Endothelial cell of umbilical vein (primary cell): ENCODE measurements around the gene FRMD4A. TPM values are rescaled to one million over a fixed set of nuclear protein-coding genes. Genes with fewer than 3 reads are reported as not detected.

Experiments used
- BruUV-seq: library from RNA; stranded (reverse); fragments of 400-500 nt; replicated peaks from 2 replicates; lab custom pipeline; 2021; lab: Mats Ljungman, UMichigan
- CTCF ChIA-PET: fragments of 300-600, 350-600 bp; sonication (Branson Sonifier 250); formaldehyde crosslinking; loops from one replicate; lab custom pipeline; 2021; ENCODE audit warnings: antibody characterized with exemption, inconsistent platforms; lab: Charles Lee
- POLR2A ChIA-PET: fragments of 300-600, 350-600 bp; sonication (Branson Sonifier 250); formaldehyde crosslinking; loops from one replicate; lab custom pipeline; 2021; ENCODE audit warnings: antibody characterized with exemption, inconsistent platforms; lab: Charles Lee
- DNase-seq: peaks from one replicate; pipeline ENCODE4 v3.0.0-alpha.2; 2011; ENCODE audit warnings: low read depth, low spot score
- FAIRE-seq: peaks from 2 replicates; lab custom pipeline; 2011; peaks lifted over from hg19 to GRCh38; lab: Jason Lieb, UNC
- H2AFZ ChIP-seq: 2 replicates; pipeline ENCODE4 v1.6.0; 2012; ENCODE audit warnings: low read depth, low read length, control low read depth, inconsistent platforms
- H3K27ac ChIP-seq: 2 replicates; pipeline ENCODE4 v1.5.1; 2011; ENCODE audit warnings: low read depth, mild to moderate bottlenecking, control low read depth, low read length, moderate library complexity; ENCODE audit not compliant: insufficient read depth
- H3K27me3 ChIP-seq, 2 experiments: 2 replicates each; pipeline versions ENCODE4 v1.6.0 to v1.6.1; 2011; ENCODE audit warnings: low read length in 2 of 2, mixed read lengths in 1 of 2; ENCODE audit not compliant: control insufficient read depth in 2 of 2, insufficient read depth in 2 of 2
- H3K36me3 ChIP-seq, 2 experiments: 2 replicates in 1 of 2; 3 replicates in 1 of 2; pipeline ENCODE4 v1.5.1; 2011; ENCODE audit warnings: low read length in 2 of 2, mild to moderate bottlenecking in 1 of 2, moderate library complexity in 1 of 2; ENCODE audit not compliant: control insufficient read depth in 2 of 2, insufficient read depth in 2 of 2; ENCODE audit errors: extremely low read depth in 1 of 2
- H3K4me1 ChIP-seq: 3 replicates; pipeline ENCODE4 v1.5.1; 2011; ENCODE audit warnings: mild to moderate bottlenecking, low read length; ENCODE audit not compliant: control insufficient read depth, insufficient read depth; ENCODE audit errors: extremely low read depth
- H3K4me2 ChIP-seq: 2 replicates; pipeline ENCODE4 v1.6.1; 2011; ENCODE audit warnings: low read length, control low read depth, mixed read lengths; ENCODE audit not compliant: insufficient read depth
- H3K4me3 ChIP-seq, 3 experiments: fragments of 200-600 bp in 1 of 3; sonication (generic), shearing (Covaris generic) in 1 of 3; replicated peaks in 1 of 3; 2 replicates each; pipeline ENCODE4 v1.5.1; 2011 to 2016; ENCODE audit warnings: control low read depth in 3 of 3, low read length in 3 of 3, mild to moderate bottlenecking in 2 of 3, inconsistent platforms in 1 of 3, low read depth in 1 of 3, moderate library complexity in 1 of 3; ENCODE audit not compliant: insufficient read depth in 1 of 3
- H3K79me2 ChIP-seq: 2 replicates; pipeline ENCODE4 v1.6.0; 2012; ENCODE audit warnings: low read length, inconsistent platforms; ENCODE audit not compliant: control insufficient read depth, insufficient read depth
- H3K9ac ChIP-seq: replicated peaks from 2 replicates; pipeline ENCODE3; 2011; ENCODE audit warnings: low read length, control low read depth; ENCODE audit not compliant: insufficient read depth; ENCODE audit errors: extremely low read depth
- H3K9me1 ChIP-seq: replicated peaks from 3 replicates; pipeline ENCODE4 v1.6.0; 2011; ENCODE audit warnings: mild to moderate bottlenecking, low read length; ENCODE audit not compliant: control insufficient read depth, insufficient read depth; ENCODE audit errors: extremely low read depth
- H3K9me3 ChIP-seq: replicated peaks from 2 replicates; pipeline ENCODE4 v1.5.1; 2012; ENCODE audit warnings: low read length, inconsistent platforms; ENCODE audit not compliant: control insufficient read depth, insufficient read depth
- H4K20me1 ChIP-seq: replicated peaks from 2 replicates; pipeline ENCODE3; 2011; ENCODE audit warnings: mild to moderate bottlenecking, low read length; ENCODE audit not compliant: control insufficient read depth, insufficient read depth; ENCODE audit errors: extremely low read depth
- EZH2 ChIP-seq: IDR thresholded peaks from 2 replicates; pipeline ENCODE4 v1.6.1; 2012; ENCODE audit warnings: borderline replicate concordance, low read depth, mild to moderate bottlenecking, moderate library complexity, low read length, inconsistent platforms; ENCODE audit not compliant: severe bottlenecking
- FOS ChIP-seq: IDR thresholded peaks from 2 replicates; pipeline ENCODE4 v1.6.1; 2011; ENCODE audit warnings: mild to moderate bottlenecking, low read length, moderate library complexity, borderline replicate concordance; ENCODE audit not compliant: insufficient read depth
- GATA2 ChIP-seq: IDR thresholded peaks from 2 replicates; pipeline ENCODE4 v1.7.0; 2011; ENCODE audit warnings: low read depth, mild to moderate bottlenecking, moderate library complexity, mixed read lengths, low read length; ENCODE audit not compliant: insufficient read length, insufficient read depth
- JUN ChIP-seq: IDR thresholded peaks from 2 replicates; pipeline ENCODE4 v1.6.1; 2011; ENCODE audit warnings: borderline replicate concordance, low read depth; ENCODE audit not compliant: insufficient read length, insufficient read depth
- MYC ChIP-seq: IDR thresholded peaks from one replicate; pipeline ENCODE4 v1.6.1; 2011; ENCODE audit warnings: mild to moderate bottlenecking, low read depth, low read length
- POLR2A ChIP-seq: IDR thresholded peaks from 2 replicates; pipeline ENCODE4 v1.6.1; 2012; ENCODE audit warnings: low read depth, mild to moderate bottlenecking, control low read depth, low read length
- POLR2AphosphoS5 ChIP-seq: IDR thresholded peaks from 2 replicates; pipeline ENCODE4 v1.6.1; 2012; ENCODE audit warnings: low read depth, mild to moderate bottlenecking, control low read depth, low read length, moderate library complexity; ENCODE audit not compliant: insufficient read depth
- dilution Hi-C: fragments of 300-500 bp; cut with MboI; formaldehyde crosslinking; loops from one replicate; pipeline ENCODE4 v1.15.0; 2019; ENCODE audit warnings: low sequenced_read_pairs; ENCODE audit not compliant: extremely low pct_ligation_motif_present
- intact Hi-C: fragments of 100-400 bp; cut with micrococcal nuclease; formaldehyde crosslinking; loops from one replicate; pipeline ENCODE4 v1.10.0; 2022
- polyA plus RNA-seq, 4 experiments: library from polyadenylated mRNA; depleted of rRNA in 3 of 4; stranded (reverse) in 3 of 4; unstranded in 1 of 4; fragments of >200 nt; gene quantifications; 2 replicates each; pipeline versions ENCODE4 v1.2.1 to v1.2.3, GENCODE V29; 2011 to 2012; ENCODE audit warnings: missing spikeins in 1 of 4
- total RNA-seq: library from RNA; stranded (reverse); gene quantifications from 2 replicates; pipeline ENCODE4 v1.2.3, GENCODE V29; 2021

The FRMD4A gene
- total and polyA plus RNA-seq, 2 donors (not counting 3 experiments of a cell fraction or from before 2014, with no cell fraction given): 123 to 148 TPM

- Histone ChIP-seq H3K4me2 (peak overlapping the region; percentile 49), H4K20me1 (no peaks in the 10 kb centered on the region), H3K27me3 (no peaks in the 10 kb centered on the region), H3K79me2 (peaks cover 43% of the 10 kb centered on the region), H3K9me1 (no peaks in the 10 kb centered on the region), H3K9me3 (no peaks in the 10 kb centered on the region), H3K9ac (peak overlapping the region; percentile 57), H3K27ac (peak overlapping the region; percentile 93), H3K4me3 (no peak overlapping the region), H3K36me3 (no peaks in the 10 kb centered on the region), H3K4me1 (peaks cover 34% of the 10 kb centered on the region), H2AFZ (no peak overlapping the region)
- intact Hi-C loops (loop anchor here (1.0 to 5.0 kb wide), 4 partner anchors 30 to 138 kb away; no protein-coding TSS in a partner anchor), dilution Hi-C loops (no loop called here)
- TF ChIP-seq EZH2 (no peak), GATA2 (peak; percentile 81), FOS (peak; percentile 95), POLR2A (peak; percentile 76), JUN (peak; percentile 31), POLR2AphosphoS5 (peak; percentile 95)
- DNase-seq (peak; percentile 75), FAIRE-seq (peak; percentile 97)
- no TSS peak for BruUV-seq
- ChIA-PET CTCF (interaction anchor here (0.8 to 3.0 kb wide), 10 partner anchors 10 to 199 kb away, joined by 3 to 12 read pairs (median 4); no protein-coding TSS in a partner anchor), POLR2A (interaction anchor here (0.9 to 1.4 kb wide), 2 partner anchors 12 to 96 kb away, joined by 3 to 7 read pairs; no protein-coding TSS in a partner anchor)
These were observed 436.2 kb downstream of the FRMD4A start for GRCh38 chr10:13894412-13895093.

DNA sequence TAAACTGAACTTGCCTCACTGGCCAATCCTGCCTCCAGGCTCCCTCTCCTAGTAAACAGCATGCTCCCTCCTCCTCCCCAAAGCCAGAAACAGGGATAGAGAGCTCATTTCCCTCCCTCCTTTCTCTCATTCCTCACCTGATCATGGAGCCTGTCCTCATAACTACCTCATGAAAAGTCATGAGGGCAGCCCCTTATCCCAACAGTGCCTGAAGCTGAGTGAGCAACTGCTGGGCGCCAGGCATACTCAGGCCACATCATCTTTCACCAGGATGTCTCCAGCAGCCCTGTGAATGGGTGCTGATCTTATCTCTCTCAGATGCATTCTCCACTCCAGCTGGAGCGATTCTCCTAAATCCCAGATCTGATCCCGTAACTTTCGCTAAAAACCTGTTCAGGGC, 436.8 kb downstream of the FRMD4A start:
- H3K79me2 ChIP-seq: peaks cover 49% of the 10 kb centered on the region
- H3K4me3 ChIP-seq: no peak overlapping the region
- intact Hi-C loops: loop anchor here (1.0 to 5.0 kb wide), 4 partner anchors 30 to 138 kb away; no protein-coding TSS in a partner anchor
- no peaks in the 10 kb centered on the region for H3K9me3 ChIP-seq
- H3K27me3 ChIP-seq: no peaks in the 10 kb centered on the region
- H3K9ac ChIP-seq: peak overlapping the region; percentile 57
- ChIA-PET POLR2A (interaction anchor here (0.9 to 1.4 kb wide), 2 partner anchors 12 to 97 kb away, joined by 3 to 7 read pairs; no protein-coding TSS in a partner anchor), CTCF (interaction anchor here (0.8 to 3.0 kb wide), 11 partner anchors 9 to 200 kb away, joined by 3 to 12 read pairs (median 4); no protein-coding TSS in a partner anchor)
- H4K20me1 ChIP-seq: no peaks in the 10 kb centered on the region
- peak; percentile 41 for DNase-seq
- BruUV-seq: TSS peak; percentile 3
- TF ChIP-seq POLR2A (peak; percentile 7), GATA2 (peak; percentile 68), MYC (no peak)
- H3K4me2 ChIP-seq: peak overlapping the region; percentile 49
- H3K27ac ChIP-seq: peak overlapping the region; percentile 93
- H2AFZ ChIP-seq: no peak overlapping the region
- no peak for FAIRE-seq
- no peaks in the 10 kb centered on the region for H3K36me3 ChIP-seq
- H3K4me1 ChIP-seq: peaks cover 40% of the 10 kb centered on the region
- no peaks in the 10 kb centered on the region for H3K9me1 ChIP-seq
- dilution Hi-C loops: no loop called here
